HepG2 (cell line): ENCODE data around the gene TRIM10. TPM values are rescaled to one million over a fixed set of nuclear protein-coding genes. Genes with fewer than 3 reads are reported as not detected.

Experiments
- BCL6 ChIP-seq: IDR thresholded peaks from 2 replicates; pipeline ENCODE4 v1.6.1; 2016; ENCODE audit warnings: missing genetic modification reagents, missing compliant biosample characterization
- CREM ChIP-seq, 2 experiments: sonication (generic) in 1 of 2; formaldehyde crosslinking in 1 of 2; IDR thresholded peaks; 2 replicates each; pipeline versions ENCODE4 v1.4.0 to v1.6.1; 2016 to 2020; ENCODE audit warnings: antibody characterized with exemption in 1 of 2, mild to moderate bottlenecking in 1 of 2, missing genetic modification reagents in 1 of 2
- FOXA3 ChIP-seq: IDR thresholded peaks from 2 replicates; pipeline ENCODE4 v1.6.1; 2016; ENCODE audit warnings: missing genetic modification reagents, missing compliant biosample characterization
- HNF1B ChIP-seq: sonication (generic); formaldehyde crosslinking; IDR thresholded peaks from 2 replicates; pipeline ENCODE4 v1.5.1; 2020; ENCODE audit warnings: mild to moderate bottlenecking, moderate library complexity, missing genetic modification reagents
- MED1 ChIP-seq: sonication (generic); formaldehyde crosslinking; IDR thresholded peaks from 2 replicates; pipeline ENCODE4 v1.4.0; 2020; ENCODE audit warnings: missing genetic modification reagents
- NCOA2 ChIP-seq: sonication (generic); formaldehyde crosslinking; IDR thresholded peaks from 2 replicates; pipeline ENCODE4 v1.8.0; 2022; ENCODE audit warnings: inconsistent platforms
- PRDM10 ChIP-seq: sonication (generic); formaldehyde crosslinking; IDR thresholded peaks from 2 replicates; pipeline ENCODE4 v1.4.0; 2020; ENCODE audit warnings: low read depth, missing genetic modification reagents
- REST ChIP-seq, 2 experiments: IDR thresholded peaks; 2 replicates each; pipeline ENCODE4 v1.6.1; 2011 to 2012; ENCODE audit warnings: low read length in 2 of 2, borderline replicate concordance in 1 of 2, low read depth in 1 of 2, mild to moderate bottlenecking in 1 of 2, moderate library complexity in 1 of 2
- TARDBP ChIP-seq: sonication (generic); formaldehyde crosslinking; IDR thresholded peaks from 2 replicates; pipeline ENCODE4 v1.8.0; 2022; ENCODE audit warnings: mild to moderate bottlenecking, missing genetic modification reagents
- ZBTB21 ChIP-seq: sonication (generic); formaldehyde crosslinking; IDR thresholded peaks from 2 replicates; pipeline ENCODE4 v1.4.0; 2020; ENCODE audit warnings: missing genetic modification reagents
- ZMAT3 ChIP-seq: sonication (generic); formaldehyde crosslinking; conservative IDR thresholded peaks from 2 replicates; pipeline ENCODE4 v1.7.0; 2021; ENCODE audit warnings: missing genetic modification reagents
- ZNF468 ChIP-seq: sonication (generic); formaldehyde crosslinking; IDR thresholded peaks from 2 replicates; pipeline ENCODE4 v1.8.0; 2022; ENCODE audit warnings: mild to moderate bottlenecking, moderate library complexity, missing genetic modification reagents
- ZNF644 ChIP-seq: IDR thresholded peaks from 2 replicates; pipeline ENCODE4 v1.6.1; 2016; ENCODE audit warnings: low read depth
- ZNF788 ChIP-seq: sonication (generic); formaldehyde crosslinking; IDR thresholded peaks from 2 replicates; pipeline ENCODE4 v1.5.0; 2020; ENCODE audit warnings: mild to moderate bottlenecking, missing genetic modification reagents, borderline replicate concordance
- polyA plus RNA-seq, 8 experiments: library from polyadenylated mRNA; depleted of rRNA in 3 of 8; stranded (reverse) in 7 of 8; unstranded in 1 of 8; fragments of >200 nt; fragmentation: Illumina TruSeq in 4 of 8; extraction: Trizol in 4 of 8; gene quantifications; 2 replicates each; pipeline versions ENCODE4 v1.2.1 to v1.2.3, GENCODE V29; 2011 to 2016; ENCODE audit warnings: low read depth in 4 of 8, missing spikeins in 1 of 8, mixed read lengths in 1 of 8; ENCODE audit not compliant: insufficient read depth in 1 of 8
- total RNA-seq, 5 experiments: library from RNA; depleted of rRNA; stranded (reverse); fragments of >200 nt; fragmentation: Illumina TruSeq; extraction: Trizol; gene quantifications; 2 replicates each; pipeline ENCODE4 v1.2.3, GENCODE V29; 2016; ENCODE audit warnings: low read depth in 1 of 5
- TF ChIP-seq, protein P1 (sequence below): fragments of 450-650 bp; IDR thresholded peaks from 2 replicates; pipeline ENCODE4 v1.6.1; 2017; ENCODE audit warnings: mild to moderate bottlenecking
- TF ChIP-seq, protein P2 (sequence below): sonication (generic); formaldehyde crosslinking; IDR thresholded peaks from 2 replicates; pipeline ENCODE4 v1.4.0; 2020; ENCODE audit warnings: mild to moderate bottlenecking, missing genetic modification reagents

TRIM10 gene
- total and polyA plus RNA-seq, 2 of the 13 experiments (the other 11 are each of a cell fraction or from before 2014, with no cell fraction given), result 4.1 to 6.8 TPM

DNA sequence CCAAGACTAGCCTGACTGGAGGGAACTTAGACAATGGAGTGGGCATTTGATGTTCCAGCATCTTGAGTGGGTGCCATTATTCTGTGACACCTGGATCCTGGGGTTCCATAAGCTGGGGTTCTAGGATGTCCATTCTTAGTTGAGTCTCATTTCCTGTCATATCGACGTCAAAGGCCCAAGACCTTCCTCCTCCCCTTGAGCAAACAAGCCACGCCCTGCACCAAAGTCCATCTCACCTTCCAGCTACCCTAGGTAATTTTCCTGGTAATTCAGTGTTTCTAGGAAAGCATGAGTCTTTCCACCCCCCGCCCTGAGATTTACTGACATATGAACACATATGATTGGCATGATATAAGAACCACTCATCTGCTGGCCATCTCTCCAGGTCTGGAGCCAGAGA lies 25.3 kb downstream of the TRIM10 start, which contains the start of gene TRIM40 (continued):
- TF ChIP-seq REST (IDR thresholded peaks at IDR 0.05; ENCODE audit: borderline replicate concordance in 1 of 2, low read depth in 1 of 2, low read length in 2 of 2) (no peak), ZMAT3 (no peak), ZNF788 (CRISPR knock-in tag) (peak; percentile 34; the same call in 1 of the 2 replicates), ZBTB21 (CRISPR knock-in tag) (0 out of 2 replicates have a peak, but pooled peaks have one; percentile 46), FOXA3 (CRISPR knock-in tag) (peak; percentile 84), PRDM10 (CRISPR knock-in tag) (0 out of 2 replicates have a peak, but pooled peaks have one; percentile 21), HNF1B (CRISPR knock-in tag) (0 out of 2 replicates have a peak, but pooled peaks have one; percentile 28), ZNF644 (CRISPR knock-in tag) (0 out of 2 replicates have a peak, but pooled peaks have one; percentile 54), ZNF468 (CRISPR knock-in tag) (0 out of 2 replicates have a peak, but pooled peaks have one; percentile 37), NCOA2 (CRISPR knock-in tag) (peak; percentile 76), CREM (IDR thresholded peaks at IDR 0.05) (0 out of 2 replicates have a peak, but pooled peaks have one; percentile 32), CREM (CRISPR knock-in tag; IDR thresholded peaks at IDR 0.05) (no peak), MED1 (CRISPR knock-in tag) (0 out of 2 replicates have a peak, but pooled peaks have one; percentile 30), BCL6 (CRISPR knock-in tag) (peak; percentile 99), TARDBP (CRISPR knock-in tag) (no peak)
- TF ChIP-seq, protein P1, sequence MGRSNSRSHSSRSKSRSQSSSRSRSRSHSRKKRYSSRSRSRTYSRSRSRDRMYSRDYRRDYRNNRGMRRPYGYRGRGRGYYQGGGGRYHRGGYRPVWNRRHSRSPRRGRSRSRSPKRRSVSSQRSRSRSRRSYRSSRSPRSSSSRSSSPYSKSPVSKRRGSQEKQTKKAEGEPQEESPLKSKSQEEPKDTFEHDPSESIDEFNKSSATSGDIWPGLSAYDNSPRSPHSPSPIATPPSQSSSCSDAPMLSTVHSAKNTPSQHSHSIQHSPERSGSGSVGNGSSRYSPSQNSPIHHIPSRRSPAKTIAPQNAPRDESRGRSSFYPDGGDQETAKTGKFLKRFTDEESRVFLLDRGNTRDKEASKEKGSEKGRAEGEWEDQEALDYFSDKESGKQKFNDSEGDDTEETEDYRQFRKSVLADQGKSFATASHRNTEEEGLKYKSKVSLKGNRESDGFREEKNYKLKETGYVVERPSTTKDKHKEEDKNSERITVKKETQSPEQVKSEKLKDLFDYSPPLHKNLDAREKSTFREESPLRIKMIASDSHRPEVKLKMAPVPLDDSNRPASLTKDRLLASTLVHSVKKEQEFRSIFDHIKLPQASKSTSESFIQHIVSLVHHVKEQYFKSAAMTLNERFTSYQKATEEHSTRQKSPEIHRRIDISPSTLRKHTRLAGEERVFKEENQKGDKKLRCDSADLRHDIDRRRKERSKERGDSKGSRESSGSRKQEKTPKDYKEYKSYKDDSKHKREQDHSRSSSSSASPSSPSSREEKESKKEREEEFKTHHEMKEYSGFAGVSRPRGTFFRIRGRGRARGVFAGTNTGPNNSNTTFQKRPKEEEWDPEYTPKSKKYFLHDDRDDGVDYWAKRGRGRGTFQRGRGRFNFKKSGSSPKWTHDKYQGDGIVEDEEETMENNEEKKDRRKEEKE, result no peak
- TF ChIP-seq, protein P2, sequence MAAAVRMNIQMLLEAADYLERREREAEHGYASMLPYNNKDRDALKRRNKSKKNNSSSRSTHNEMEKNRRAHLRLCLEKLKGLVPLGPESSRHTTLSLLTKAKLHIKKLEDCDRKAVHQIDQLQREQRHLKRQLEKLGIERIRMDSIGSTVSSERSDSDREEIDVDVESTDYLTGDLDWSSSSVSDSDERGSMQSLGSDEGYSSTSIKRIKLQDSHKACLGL (CRISPR knock-in tag), result no peak
